Heart right ventricle (tissue), 16 donors: Measurements from ENCODE around the gene PRELID3B. TPM values are rescaled to one million over a fixed set of nuclear protein-coding genes. Genes with fewer than 3 reads are reported as not detected.

ENCODE experiments used
- ATAC-seq, 8 donors: fragments of 200-7000 bp; cut with Tn5 transposase; one replicate each; pipeline ENCODE4 v1.9.1; 2020; ENCODE audit warnings: mild to moderate bottlenecking in 8 of 8, moderate library complexity in 8 of 8, moderate number of reproducible peaks in 1 of 8
- DNase-seq, 2 donors: peaks; one replicate each; pipeline ENCODE4 v3.0.0-alpha.2; 2020
- H3K27ac ChIP-seq, 10 donors: fragments of 200-600 bp; sonication (generic) in 2 of 10; one replicate each; pipeline versions ENCODE4 v1.5.0 to v1.8.0; 2020 to 2022; ENCODE audit warnings: mild to moderate bottlenecking in 3 of 10
- H3K27me3 ChIP-seq, 7 donors: fragments of 200-600 bp; one replicate each; pipeline ENCODE4 v1.8.0; 2021 to 2022; ENCODE audit warnings: mild to moderate bottlenecking in 2 of 7
- H3K36me3 ChIP-seq, 9 donors: fragments of 200-600 bp; sonication (generic) in 1 of 9; one replicate each; pipeline versions ENCODE4 v1.5.0 to v1.8.0; 2020 to 2022; ENCODE audit warnings: mild to moderate bottlenecking in 2 of 9
- H3K4me1 ChIP-seq, 9 donors: fragments of 200-600 bp; sonication (generic) in 1 of 9; one replicate each; pipeline versions ENCODE4 v1.5.0 to v1.8.0; 2020 to 2022; ENCODE audit warnings: mild to moderate bottlenecking in 4 of 9
- H3K4me3 ChIP-seq, 10 donors: fragments of 200-600 bp; sonication (generic) in 2 of 10; one replicate each; pipeline versions ENCODE4 v1.5.0 to v1.8.0; 2020 to 2022; ENCODE audit warnings: mild to moderate bottlenecking in 7 of 10, moderate library complexity in 2 of 10
- H3K9me3 ChIP-seq, 11 donors: fragments of 200-600 bp in 10 of 11; sonication (generic) in 2 of 11; one replicate each; pipeline versions ENCODE4 v1.5.0 to v1.8.0; 2013 to 2022; ENCODE audit warnings: mild to moderate bottlenecking in 2 of 11, control low read depth in 1 of 11, moderate library complexity in 1 of 11
- CTCF ChIP-seq, 9 donors: fragments of 200-600 bp; sonication (generic) in 2 of 9; IDR thresholded peaks; one replicate each; pipeline versions ENCODE4 v1.5.0 to v1.8.0; 2021 to 2022; ENCODE audit warnings: antibody characterized with exemption in 9 of 9, mild to moderate bottlenecking in 5 of 9, moderate library complexity in 1 of 9
- WGBS, 2 donors: extraction: QIAGEN DNeasy Blood & Tissue Kit; methylation state at CpG; one replicate each; pipeline ENCODE4 v1.1.7; 2013; ENCODE audit warnings: inconsistent platforms in 1 of 2; 5-methylcytosine and 5-hydroxymethylcytosine counted together
- intact Hi-C, 10 donors: fragments of 100-400 bp; cut with DNase I; formaldehyde crosslinking; loops; one replicate each; pipeline versions ENCODE4 v1.11.1 to v1.14.2; 2022
- polyA plus RNA-seq, 2 donors: library from polyadenylated mRNA; stranded (reverse); fragments of 200-250 nt; gene quantifications; one replicate each; pipeline ENCODE4 v1.2.3, GENCODE V29; 2013
- total RNA-seq, 10 donors: library from RNA; stranded (reverse); fragmentation: NEBNext Ultra II Directional in 3 of 10; extraction: Animal tissue kit (Norgen Biotek cat#: 25700) in 3 of 10; gene quantifications; one replicate each; pipeline versions ENCODE4 v1.2.1 to v1.2.4, GENCODE V29; 2021 to 2023
- donor health status: Arrhythmogenic right ventricular cardiomyopathy.
- donor health status: ischemic (EF 13 %, LVEDD 7.1; RV severe dilation, severe dysfunction).
- donor health status: healthy with polysubstance abuse.
- donor health status: DM: no; HTN: yes; CAD: no.
- donor health status: DM: no; HTN: no; CAD: no.
- donor health status: ischemic (EF 25% LVEDD 6.9; RV normal size, moderate dysfunction).
- donor health status: ischemic (EF 25% LVEDD 5.7; RV mildly dilated, moderate dysfunction).
- donor health status: healthy.
- donor health status: DM: yes; HTN: yes; CAD: no.
- donor health status: Ischemic cardiomyopathy.
- donor health status: ischemic (EF 35%, LVEDD 5.7; RV mildly dilated, moderate dysfunction).
- donor health status: nonischemic (EF 11% LVEDD 7.7; RV severe dilation, severe dysfunction).
- donor health status: DM: yes; HTN: yes; CAD: no.
- donor health status: PGD.
- donor health status: ischemic (EF 29% LVEDD 5.4; RV normal size, mild dysfunction).
- donor health status: nonischemic (EF 23%, LVEDD 6.1; RV moderate dilation, normal function).

The PRELID3B gene
- total and polyA plus RNA-seq, 12 donors = 11.5 to 55.9 (median 45.3) TPM

- DNase-seq = no peak
- intact Hi-C loops = loop anchor here in 3 of 10 donors (5.0 to 10.0 kb wide), 3 partner anchors 47 to 1271 kb away; partner anchors contain the start of genes ATP5F1E (in 2 of the 3) and PMEPA1 (in 1 of the 3)
Observed at GRCh38 chr20:58985656-58986055, 56.9 kb downstream of the PRELID3B start.

GRCh38 chr20:58984691-58985090 lies 57.9 kb downstream of the PRELID3B start:
- no peak for ATAC-seq
- Histone ChIP-seq H3K36me3 (peaks cover 3 to 40% (median 33%) of the 10 kb centered on the region in 9 donors), H3K9me3 (no peaks in the 10 kb centered on the region), H3K4me3 (no peak overlapping the region), H3K27me3 (no peaks in the 10 kb centered on the region), H3K4me1 (peaks cover 0 to 45% (median 35%) of the 10 kb centered on the region in 9 donors), H3K27ac (no peak overlapping the region)
- TF ChIP-seq CTCF (IDR thresholded peaks at IDR 0.05) = no peak
- no peak for DNase-seq
- intact Hi-C loops = loop anchor here in 7 of 10 donors (5.0 to 10.0 kb wide), 8 partner anchors 48 to 1270 kb away; partner anchors contain the start of genes ATP5F1E (in 3 of the 7) and PMEPA1 (in 1 of the 7)
- WGBS, 2 donors = 88 to 89% methylated on average over 6 of the region's 6 CpGs

More at GRCh38 chr20:58985656-58986055, 56.9 kb downstream of the PRELID3B start:
- Histone ChIP-seq H3K27me3 (no peaks in the 10 kb centered on the region), H3K36me3 (peaks cover 3 to 50% (median 43%) of the 10 kb centered on the region in 9 donors), H3K4me1 (peaks cover 0 to 42% (median 35%) of the 10 kb centered on the region in 9 donors), H3K4me3 (no peak overlapping the region), H3K9me3 (no peaks in the 10 kb centered on the region), H3K27ac (no peak overlapping the region)
- peak in 1 of 8 donors; percentile 41 for ATAC-seq
- WGBS, 2 donors = 67 to 77% methylated on average over 5 of the region's 5 CpGs
- TF ChIP-seq CTCF (IDR thresholded peaks at IDR 0.05) = no peak

Other genes starting within 250 kb of the PRELID3B start
- gene GNAS-AS1, start 191.9 kb downstream of the PRELID3B start, total RNA-seq = 1 to 10 TPM in 1 of 10 donors, under 1 TPM in 9; 0.15 to 1.5 (median 0.41) TPM
- 1 to 10 TPM in 1 of 2 donors, under 1 TPM in 1; 0.06 to 1.1 TPM for gene GNAS-AS1, start 191.9 kb downstream of the PRELID3B start, polyA plus RNA-seq
- 1,000 to 10,000 TPM; 1,348 to 2,208 (median 1,783) TPM for gene GNAS, start 190.1 kb downstream of the PRELID3B start, total RNA-seq
- gene GNAS, start 190.1 kb downstream of the PRELID3B start, polyA plus RNA-seq = 1,000 to 10,000 TPM; 1,614 to 5,181 TPM
- 10 to 100 TPM; 23.2 to 40.5 (median 31.1) TPM for gene NELFCD, start 61.5 kb downstream of the PRELID3B start, total RNA-seq
- gene NELFCD, start 61.5 kb downstream of the PRELID3B start, polyA plus RNA-seq = 10 to 100 TPM; 22.8 to 48.1 TPM
- gene CTSZ, start 35.5 kb downstream of the PRELID3B start, total RNA-seq = 100 to 1,000 TPM in 8 of 10 donors, 10 to 100 TPM in 2; 87.9 to 278 (median 124) TPM
- 100 to 1,000 TPM in 1 of 2 donors, 10 to 100 TPM in 1; 83.9 to 135 TPM for gene CTSZ, start 35.5 kb downstream of the PRELID3B start, polyA plus RNA-seq
- under 1 TPM in 8 of 10 donors, not detected in 2; 0.17 to 0.38 (median 0.21) TPM for gene TUBB1, start 23.4 kb downstream of the PRELID3B start, total RNA-seq
- gene TUBB1, start 23.4 kb downstream of the PRELID3B start, polyA plus RNA-seq = under 1 TPM; 0.07 to 0.13 TPM
- 100 to 1,000 TPM; 105 to 155 (median 121) TPM for gene ATP5F1E, start 10.5 kb downstream of the PRELID3B start, total RNA-seq
- gene ATP5F1E, start 10.5 kb downstream of the PRELID3B start, polyA plus RNA-seq = 10 to 100 TPM; 84.7 to 96.7 TPM
- gene ZNF831, start 121.0 kb upstream of the PRELID3B start, total RNA-seq = under 1 TPM in 9 of 10 donors, not detected in 1; 0.02 to 0.72 (median 0.17) TPM
- gene ZNF831, start 121.0 kb upstream of the PRELID3B start, polyA plus RNA-seq = under 1 TPM; 0.01 to 0.07 TPM